PC-3 (cell line): ENCODE results near the gene TRPM7.

ENCODE experiments used
- CTCF ChIP-seq: fragments of 300-600 bp; sonication (generic); conservative IDR thresholded peaks from 2 replicates; pipeline ENCODE4 v1.5.1; 2017; ENCODE audit warnings: antibody characterized with exemption, low read depth, mild to moderate bottlenecking, low read length
- EZH2 ChIP-seq: fragments of 300-600 bp; sonication (generic); IDR thresholded peaks from one replicate; pipeline ENCODE4 v1.6.1; 2017; ENCODE audit warnings: antibody characterized with exemption, mild to moderate bottlenecking, low read length; ENCODE audit not compliant: unreplicated experiment
- EZH2phosphoT487 ChIP-seq: fragments of 300-600 bp; sonication (generic); IDR thresholded peaks from 2 replicates; pipeline ENCODE4 v1.6.1; 2018; ENCODE audit warnings: mild to moderate bottlenecking, antibody characterized with exemption, low read length, borderline replicate concordance

DNA sequence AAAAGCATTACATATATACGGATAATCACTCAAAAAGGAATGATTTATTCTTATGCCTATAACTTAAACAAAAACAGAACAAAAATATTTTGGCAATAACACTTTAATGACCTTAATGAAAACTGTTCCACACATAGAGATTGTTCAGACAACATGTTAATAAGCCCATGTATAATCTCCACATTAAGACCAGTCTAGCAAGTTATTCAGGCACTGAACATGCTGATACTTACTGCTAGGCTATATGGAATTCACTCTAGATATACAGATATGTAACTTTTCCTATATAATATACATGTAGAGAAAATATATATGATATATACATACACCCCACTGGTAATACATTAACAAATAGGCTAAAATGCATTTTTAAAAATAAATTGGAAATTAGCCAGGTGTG lies 96.3 kb downstream of the TRPM7 start:
- TF ChIP-seq CTCF, result no peak
- TF ChIP-seq EZH2phosphoT487, result no peak
- no peak for TF ChIP-seq EZH2
